IgD-negative memory B cell (primary cell): ENCODE measurements around the gene GNB3. TPM values are rescaled to one million over a fixed set of nuclear protein-coding genes. Genes with fewer than 3 reads are reported as not detected.

Experiments
- H3K27ac Mint-ChIP-seq, 3 donors: one replicate each; pipeline ENCODE4 v1.8.0; 2020 to 2022; ENCODE audit warnings: mild to moderate bottlenecking in 3 of 3, mixed read lengths in 3 of 3, moderate library complexity in 1 of 3
- H3K27me3 Mint-ChIP-seq: one replicate; pipeline ENCODE4 v1.8.0; 2021; ENCODE audit warnings: mixed read lengths
- H3K36me3 Mint-ChIP-seq: one replicate; pipeline ENCODE4 v1.8.0; 2020; ENCODE audit warnings: mild to moderate bottlenecking, mixed read lengths
- H3K4me1 Mint-ChIP-seq, 3 donors: one replicate each; pipeline ENCODE4 v1.8.0; 2020 to 2022; ENCODE audit warnings: mixed read lengths in 3 of 3, mild to moderate bottlenecking in 1 of 3
- H3K4me3 Mint-ChIP-seq, 4 donors: one replicate each; pipeline ENCODE4 v1.8.0; 2020 to 2022; ENCODE audit warnings: mild to moderate bottlenecking in 4 of 4, mixed read lengths in 4 of 4, moderate library complexity in 3 of 4
- H3K9me3 Mint-ChIP-seq, 3 donors: one replicate each; pipeline ENCODE4 v1.8.0; 2020 to 2021; ENCODE audit warnings: mixed read lengths in 3 of 3, mild to moderate bottlenecking in 1 of 3
- polyA plus RNA-seq: library from polyadenylated mRNA; unstranded; fragments of 300-500 nt; fragmentation: Illumina TruSeq; gene quantifications from one replicate; pipeline ENCODE4 v1.2.3, GENCODE V29; 2021

The GNB3 gene
- not detected for polyA plus RNA-seq

DNA sequence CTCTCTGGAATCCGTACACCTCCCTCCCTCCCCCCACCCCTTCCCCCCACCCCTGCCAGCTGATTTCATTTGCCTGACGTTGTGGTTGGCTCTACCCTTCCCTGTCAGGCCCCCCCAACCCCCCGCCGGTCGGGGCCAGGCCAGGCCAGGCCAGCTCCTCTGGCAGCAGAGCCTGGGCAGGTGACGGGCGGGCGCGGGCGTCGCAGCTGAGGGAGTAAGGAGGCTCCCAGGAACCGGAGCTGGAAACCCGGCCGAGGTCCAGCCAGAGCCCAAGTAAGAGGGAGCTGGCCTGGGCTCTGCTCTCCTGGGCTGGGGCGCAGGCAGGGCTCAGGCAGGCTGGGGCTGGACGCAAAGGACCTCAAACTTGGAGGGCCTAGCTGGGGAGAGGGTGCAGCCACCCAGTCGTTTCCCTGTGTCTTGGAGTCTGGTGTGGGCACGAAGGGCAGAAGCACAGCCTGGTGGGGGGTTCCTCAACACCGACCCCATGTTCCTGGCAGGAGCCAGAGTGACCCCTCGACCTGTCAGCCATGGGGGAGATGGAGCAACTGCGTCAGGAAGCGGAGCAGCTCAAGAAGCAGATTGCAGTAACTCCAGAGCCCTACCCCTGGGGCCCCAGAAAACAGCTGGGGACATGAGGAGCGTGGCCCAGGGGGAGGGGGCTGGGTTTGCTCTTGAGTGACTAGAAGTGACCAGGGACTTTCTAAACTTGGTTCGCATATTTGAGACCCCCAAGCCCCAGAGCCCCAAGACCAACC lies at the start of gene GNB3:
GNB3 (plus strand) TSS at position 165 of the 755 bp plus-strand sequence; CDS start at position 528, 363 bp downstream.
- peak within 1 kb of the TSS in 2 of 4 donors; percentile 67 to 85 for H3K4me3 Mint-ChIP-seq
- H3K27ac Mint-ChIP-seq, result peak within 1 kb of the TSS in 2 of 3 donors; percentile 23 to 78

DNA sequence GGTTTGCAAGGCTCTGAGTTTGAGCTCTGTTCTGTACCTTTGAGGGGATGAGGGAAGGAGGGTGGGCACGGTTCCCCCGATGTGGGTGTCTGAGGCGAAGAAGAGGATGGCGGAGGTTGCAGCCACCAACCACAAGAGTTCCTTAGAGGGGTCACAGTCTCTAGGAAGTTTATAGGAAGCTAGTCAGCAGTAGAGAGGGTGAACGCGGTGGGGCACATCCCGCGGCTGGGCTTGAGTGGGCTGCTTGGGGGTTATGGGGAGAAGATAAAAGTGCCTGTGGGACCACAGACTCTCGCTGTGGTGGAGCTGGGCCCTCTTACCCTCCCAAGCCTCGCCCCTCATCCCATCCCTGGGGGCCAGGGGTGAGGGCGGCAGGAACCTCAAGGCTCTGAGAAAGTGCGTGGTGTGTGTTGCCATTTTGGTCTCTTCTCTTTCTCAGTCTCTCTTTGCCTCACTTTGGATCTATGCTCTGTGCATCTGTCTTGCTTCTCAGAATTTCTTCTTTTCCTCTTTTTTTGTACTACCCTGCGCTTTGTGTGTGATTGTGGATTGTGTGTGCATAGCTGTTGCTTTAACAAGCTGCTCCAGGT lies 48.7 kb upstream of the GNB3 start:
- Mint-ChIP-seq H3K27me3 (peaks cover 20% of the 10 kb centered on the region), H3K36me3 (no peaks in the 10 kb centered on the region), H3K27ac (peak overlapping the region in 1 of 3 donors; percentile 21), H3K9me3 (no peaks in the 10 kb centered on the region), H3K4me3 (peak overlapping the region in 3 of 4 donors; percentile 36 to 91 (median 41)), H3K4me1 (peaks cover 8 to 10% (median 9%) of the 10 kb centered on the region in 3 donors)

More for the DNA sequence above, at the start of gene GNB3:
- Mint-ChIP-seq H3K27me3 (no peaks in the 10 kb centered on the region), H3K36me3 (no peaks in the 10 kb centered on the region), H3K9me3 (no peaks in the 10 kb centered on the region), H3K4me1 (peaks cover 10 to 14% (median 12%) of the 10 kb centered on the region in 3 donors)

DNA sequence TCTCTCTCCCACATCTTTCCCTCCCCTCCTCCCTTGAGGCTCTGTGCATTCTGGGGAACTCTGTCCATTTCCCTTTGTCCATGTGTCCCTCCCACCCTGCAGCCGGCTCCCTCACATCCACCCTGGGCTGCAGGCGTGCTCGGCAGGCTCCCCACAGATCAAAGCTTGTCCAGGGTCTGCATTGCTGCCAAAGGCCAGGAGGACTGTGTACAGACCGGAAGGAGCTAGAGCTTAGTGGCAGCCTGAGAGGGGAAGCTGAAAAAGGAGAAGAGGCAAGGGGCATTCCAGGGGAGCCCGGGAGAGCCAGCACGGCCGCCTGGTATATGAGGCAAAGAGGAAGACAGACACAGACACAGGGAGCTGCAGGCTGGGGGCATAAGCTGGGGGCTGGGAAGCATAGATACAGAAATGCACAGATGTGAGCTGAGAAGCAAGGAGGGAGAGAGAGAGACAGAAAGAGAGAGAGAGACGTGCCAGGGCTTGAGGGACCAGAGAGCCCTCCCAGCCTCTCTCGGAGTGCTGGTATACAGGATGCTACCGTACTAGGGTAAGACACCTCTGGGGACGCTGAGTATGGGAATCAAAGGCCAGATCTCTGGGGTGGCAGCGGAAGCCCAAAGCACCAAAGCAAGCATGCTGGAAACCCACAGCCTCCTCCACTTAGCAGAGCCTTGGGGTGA lies 48.1 kb upstream of the GNB3 start:
- H3K27ac Mint-ChIP-seq, result peak overlapping the region in 1 of 3 donors; percentile 21
- peaks cover 20% of the 10 kb centered on the region for H3K27me3 Mint-ChIP-seq
- peaks cover 8 to 10% (median 9%) of the 10 kb centered on the region in 3 donors for H3K4me1 Mint-ChIP-seq
- no peaks in the 10 kb centered on the region for H3K36me3 Mint-ChIP-seq
- H3K4me3 Mint-ChIP-seq, result peak overlapping the region in 3 of 4 donors; percentile 1 to 91 (median 71)
- no peaks in the 10 kb centered on the region for H3K9me3 Mint-ChIP-seq

DNA sequence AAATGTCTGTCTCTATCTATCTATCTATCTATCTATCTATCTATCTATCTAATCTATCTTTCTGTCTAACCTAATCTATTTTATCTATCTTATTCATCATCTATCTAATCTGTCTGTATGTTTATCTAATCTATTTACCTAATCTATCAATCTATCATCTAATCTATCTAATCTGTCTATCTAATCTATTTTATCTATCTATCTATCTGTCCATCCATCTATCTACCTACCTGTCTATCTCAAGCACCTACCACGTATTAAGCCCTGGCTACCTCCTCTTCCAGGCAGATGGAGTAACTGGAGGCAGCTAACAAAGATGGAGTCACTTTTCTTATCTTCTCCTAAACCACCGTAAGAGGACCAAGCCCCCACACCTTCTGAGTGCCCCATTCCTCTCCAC lies 45.6 kb upstream of the GNB3 start:
- no peak overlapping the region for H3K4me3 Mint-ChIP-seq
- no peak overlapping the region for H3K27ac Mint-ChIP-seq
- peaks cover 28% of the 10 kb centered on the region for H3K27me3 Mint-ChIP-seq
- no peaks in the 10 kb centered on the region for H3K9me3 Mint-ChIP-seq
- H3K4me1 Mint-ChIP-seq, result peaks cover 8 to 10% (median 9%) of the 10 kb centered on the region in 3 donors
- H3K36me3 Mint-ChIP-seq, result no peaks in the 10 kb centered on the region

DNA sequence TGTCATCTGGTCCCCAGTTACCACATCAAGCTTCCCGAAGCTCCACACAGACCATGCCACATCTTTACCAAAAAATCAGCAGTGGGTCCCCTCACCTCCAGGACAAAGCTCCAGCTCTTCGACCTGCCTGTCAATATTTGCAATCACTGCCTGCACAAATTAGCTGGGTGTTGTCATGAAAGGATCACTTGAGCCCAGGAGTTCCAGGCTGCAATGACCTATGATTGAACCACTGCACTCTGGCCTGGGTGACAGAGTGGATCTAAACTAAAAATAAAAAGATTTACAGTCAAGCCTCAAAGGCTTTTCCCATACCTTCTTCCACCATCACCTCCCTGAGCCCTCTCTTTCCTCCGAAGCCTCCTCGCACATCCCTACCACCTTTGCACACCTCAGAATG lies 44.1 kb upstream of the GNB3 start:
- Mint-ChIP-seq H3K4me1 (peaks cover 8 to 10% (median 9%) of the 10 kb centered on the region in 3 donors), H3K9me3 (no peaks in the 10 kb centered on the region), H3K27me3 (peaks cover 29% of the 10 kb centered on the region), H3K4me3 (no peak overlapping the region), H3K27ac (peak overlapping the region in 1 of 3 donors; percentile 47), H3K36me3 (no peaks in the 10 kb centered on the region)

DNA sequence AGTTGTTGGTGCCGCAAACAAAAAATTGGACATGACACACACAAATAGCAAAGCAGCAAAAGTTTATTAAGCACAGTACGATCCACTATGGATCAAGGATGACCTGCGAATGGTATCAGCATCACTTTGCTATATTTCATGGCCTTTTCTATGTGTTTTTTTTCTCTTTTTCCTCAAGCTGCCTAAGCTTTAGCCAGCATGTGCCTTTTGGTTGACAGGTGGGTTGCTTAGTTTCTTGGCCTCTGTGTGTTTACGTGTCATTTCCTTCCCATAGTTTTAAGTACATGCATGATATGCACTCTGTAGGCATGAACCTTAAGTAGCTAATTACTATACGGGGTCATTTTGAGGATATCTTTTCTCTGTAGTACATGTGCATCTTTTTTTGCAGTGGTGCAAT lies 41.6 kb upstream of the GNB3 start:
- H3K27ac Mint-ChIP-seq, result no peak overlapping the region
- H3K9me3 Mint-ChIP-seq, result peaks cover 0 to 1% (median 0%) of the 10 kb centered on the region in 3 donors
- no peak overlapping the region for H3K4me3 Mint-ChIP-seq
- H3K36me3 Mint-ChIP-seq, result peaks cover 1% of the 10 kb centered on the region
- H3K4me1 Mint-ChIP-seq, result no peaks in the 10 kb centered on the region
- H3K27me3 Mint-ChIP-seq, result peaks cover 17% of the 10 kb centered on the region

DNA sequence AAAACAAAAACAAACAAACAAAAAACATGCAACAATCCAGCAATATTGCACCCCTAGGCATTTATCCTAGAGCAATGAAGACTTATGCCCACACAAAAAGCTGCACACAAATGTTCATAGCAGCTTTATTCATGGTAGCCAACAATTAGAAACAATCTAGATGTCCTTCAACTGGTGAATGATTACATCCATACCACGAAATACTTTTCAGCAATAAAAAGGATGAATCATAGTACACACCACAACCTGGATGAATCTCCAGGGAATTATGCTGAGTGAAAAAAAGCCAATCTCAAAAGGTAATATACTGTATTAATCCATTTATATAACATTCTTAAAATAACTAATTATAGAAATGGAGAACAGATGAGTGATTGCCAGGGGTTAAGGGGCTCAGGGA lies 33.6 kb upstream of the GNB3 start:
- H3K4me1 Mint-ChIP-seq, result peaks cover 3 to 8% (median 5%) of the 10 kb centered on the region in 3 donors
- no peak overlapping the region for H3K4me3 Mint-ChIP-seq
- no peak overlapping the region for H3K27ac Mint-ChIP-seq
- H3K27me3 Mint-ChIP-seq, result peaks cover 2% of the 10 kb centered on the region
- peaks cover 0 to 2% (median 0%) of the 10 kb centered on the region in 3 donors for H3K9me3 Mint-ChIP-seq
- peaks cover 2% of the 10 kb centered on the region for H3K36me3 Mint-ChIP-seq

DNA sequence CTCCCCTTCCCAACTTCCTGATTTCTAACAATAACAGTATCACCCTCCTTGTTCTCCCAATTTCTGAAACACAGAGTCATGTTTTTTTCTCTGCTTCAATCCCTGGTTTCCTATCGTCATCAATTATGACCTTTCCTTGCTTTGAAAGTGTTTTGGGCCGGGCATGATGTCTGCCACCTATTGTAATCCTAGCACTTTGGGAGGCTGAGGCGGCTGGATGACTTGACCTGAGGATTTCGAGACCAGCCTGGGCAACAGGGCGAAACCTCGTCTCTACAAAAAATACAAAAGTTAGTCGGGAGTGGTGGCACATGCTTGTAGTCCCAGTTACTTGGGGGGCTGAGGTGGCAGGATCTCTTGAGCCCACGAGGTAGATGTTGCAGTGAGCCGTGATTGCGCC lies 31.7 kb upstream of the GNB3 start:
- peak overlapping the region in 1 of 3 donors; percentile 40 for H3K27ac Mint-ChIP-seq
- peaks cover 0 to 1% (median 0%) of the 10 kb centered on the region in 3 donors for H3K9me3 Mint-ChIP-seq
- peaks cover 2% of the 10 kb centered on the region for H3K36me3 Mint-ChIP-seq
- H3K4me1 Mint-ChIP-seq, result peaks cover 9 to 14% (median 10%) of the 10 kb centered on the region in 3 donors
- H3K27me3 Mint-ChIP-seq, result peaks cover 2% of the 10 kb centered on the region
- no peak overlapping the region for H3K4me3 Mint-ChIP-seq

DNA sequence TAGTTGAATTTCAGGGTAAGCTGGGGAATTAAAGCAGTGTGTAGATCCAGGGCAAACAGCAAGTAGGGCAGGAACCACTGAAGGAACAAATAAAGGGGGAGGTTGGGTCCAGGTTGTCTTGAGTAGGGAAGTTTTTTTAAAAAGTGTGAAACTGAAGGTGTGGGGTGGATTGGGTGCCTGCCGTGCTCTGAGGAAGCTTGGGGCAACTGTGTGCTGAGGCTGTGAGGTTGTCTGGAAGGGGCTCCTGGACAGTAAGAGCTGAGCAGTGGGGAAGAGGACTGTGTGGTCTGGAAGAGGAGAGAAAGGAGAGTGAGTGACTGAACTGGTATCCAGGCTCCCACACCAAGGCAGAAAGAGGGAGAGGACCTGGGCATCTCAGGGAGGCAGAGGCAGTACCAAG lies 30.0 kb upstream of the GNB3 start:
- H3K4me3 Mint-ChIP-seq, result no peak overlapping the region
- H3K4me1 Mint-ChIP-seq, result peaks cover 9 to 14% (median 10%) of the 10 kb centered on the region in 3 donors
- H3K27me3 Mint-ChIP-seq, result peaks cover 5% of the 10 kb centered on the region
- peaks cover 0 to 2% (median 0%) of the 10 kb centered on the region in 3 donors for H3K9me3 Mint-ChIP-seq
- peak overlapping the region in 2 of 3 donors; percentile 65 to 76 for H3K27ac Mint-ChIP-seq
- no peaks in the 10 kb centered on the region for H3K36me3 Mint-ChIP-seq

DNA sequence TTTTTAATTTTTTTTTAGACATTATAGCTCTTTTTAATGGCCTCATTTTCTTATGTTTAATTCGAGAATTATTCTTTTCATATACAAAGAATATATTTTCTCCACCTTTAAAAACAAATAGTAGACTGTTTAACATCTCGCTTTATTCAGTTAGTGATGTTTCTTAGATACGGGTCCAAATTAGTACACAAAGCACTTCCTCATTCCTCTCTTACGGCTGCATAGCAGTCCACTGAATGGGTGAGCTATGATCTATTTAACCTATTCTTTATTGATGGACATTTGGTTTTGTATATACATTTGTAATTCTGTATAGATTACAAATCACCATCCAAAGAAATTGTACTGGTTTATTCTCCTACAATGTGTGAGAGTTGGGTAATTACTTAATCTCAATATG lies 27.4 kb upstream of the GNB3 start:
- H3K4me1 Mint-ChIP-seq, result peaks cover 10 to 14% (median 13%) of the 10 kb centered on the region in 3 donors
- H3K27ac Mint-ChIP-seq, result no peak overlapping the region
- no peaks in the 10 kb centered on the region for H3K36me3 Mint-ChIP-seq
- peaks cover 5% of the 10 kb centered on the region for H3K27me3 Mint-ChIP-seq
- peaks cover 0 to 2% (median 0%) of the 10 kb centered on the region in 3 donors for H3K9me3 Mint-ChIP-seq
- H3K4me3 Mint-ChIP-seq, result peak overlapping the region in 1 of 4 donors; percentile 21

DNA sequence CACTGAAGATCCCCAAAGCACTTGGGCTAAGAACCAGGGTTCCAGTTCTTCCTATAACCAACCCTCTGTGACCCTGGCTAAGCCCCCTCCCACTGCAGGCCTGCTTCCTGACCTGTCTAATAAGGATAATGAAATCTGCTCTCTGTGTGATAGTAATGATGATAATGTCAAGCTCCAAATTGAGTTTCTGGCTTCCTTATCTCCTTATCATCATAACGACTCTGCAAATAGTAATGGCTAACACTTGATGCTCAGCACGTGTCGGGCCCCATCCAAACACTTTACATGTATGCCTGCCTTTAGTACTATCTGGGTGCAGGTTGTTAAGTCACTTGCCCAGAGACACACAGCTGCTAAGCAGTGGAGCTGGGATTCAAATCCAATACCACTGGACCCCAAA lies 24.1 kb upstream of the GNB3 start:
- Mint-ChIP-seq H3K36me3 (peaks cover 2% of the 10 kb centered on the region), H3K9me3 (peaks cover 0 to 2% (median 0%) of the 10 kb centered on the region in 3 donors), H3K4me3 (no peak overlapping the region), H3K27me3 (peaks cover 13% of the 10 kb centered on the region), H3K27ac (peak overlapping the region in 1 of 3 donors; percentile 29), H3K4me1 (peaks cover 10 to 13% (median 13%) of the 10 kb centered on the region in 3 donors)

DNA sequence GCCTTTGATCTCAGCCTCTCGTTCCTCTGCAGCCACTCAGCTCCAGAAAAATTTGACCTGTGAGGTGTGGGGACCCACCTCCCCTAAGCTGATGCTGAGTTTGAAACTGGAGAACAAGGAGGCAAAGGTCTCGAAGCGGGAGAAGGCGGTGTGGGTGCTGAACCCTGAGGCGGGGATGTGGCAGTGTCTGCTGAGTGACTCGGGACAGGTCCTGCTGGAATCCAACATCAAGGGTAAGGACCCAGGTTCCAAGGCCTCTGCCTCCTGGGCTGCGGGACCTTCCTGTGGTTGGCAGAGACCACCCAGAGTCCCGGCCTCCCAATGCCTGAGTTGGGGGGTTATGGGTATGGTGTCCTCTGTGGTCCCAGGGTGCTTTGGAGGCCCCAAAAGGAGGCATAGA lies 23.6 kb upstream of the GNB3 start:
- H3K27me3 Mint-ChIP-seq, result peaks cover 16% of the 10 kb centered on the region
- no peak overlapping the region for H3K27ac Mint-ChIP-seq
- H3K4me1 Mint-ChIP-seq, result peaks cover 10 to 12% (median 11%) of the 10 kb centered on the region in 3 donors
- peaks cover 2% of the 10 kb centered on the region for H3K36me3 Mint-ChIP-seq
- peaks cover 0 to 2% (median 0%) of the 10 kb centered on the region in 3 donors for H3K9me3 Mint-ChIP-seq
- H3K4me3 Mint-ChIP-seq, result no peak overlapping the region

DNA sequence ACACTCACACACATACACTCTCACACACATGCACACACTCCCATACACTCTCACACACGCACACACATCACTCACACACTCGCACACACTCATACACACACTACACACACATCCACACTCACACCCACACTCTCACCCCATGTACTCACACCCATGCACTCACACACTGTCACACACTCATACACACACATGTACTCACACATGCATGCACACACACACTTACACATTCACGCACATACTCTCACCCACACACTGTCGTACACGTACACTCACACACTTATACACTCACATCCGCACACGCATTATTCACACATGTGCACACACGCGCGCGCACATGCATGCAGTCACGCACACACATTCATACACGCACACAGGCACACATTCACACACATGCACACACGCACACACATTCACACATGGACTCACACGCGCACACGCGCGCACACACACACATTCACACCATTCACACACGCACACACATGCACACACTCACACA lies 23.0 kb upstream of the GNB3 start:
- Mint-ChIP-seq H3K27me3 (peaks cover 21% of the 10 kb centered on the region), H3K36me3 (peaks cover 2% of the 10 kb centered on the region), H3K27ac (no peak overlapping the region), H3K9me3 (peaks cover 0 to 2% (median 0%) of the 10 kb centered on the region in 3 donors), H3K4me1 (peaks cover 5 to 7% (median 6%) of the 10 kb centered on the region in 3 donors), H3K4me3 (no peak overlapping the region)

DNA sequence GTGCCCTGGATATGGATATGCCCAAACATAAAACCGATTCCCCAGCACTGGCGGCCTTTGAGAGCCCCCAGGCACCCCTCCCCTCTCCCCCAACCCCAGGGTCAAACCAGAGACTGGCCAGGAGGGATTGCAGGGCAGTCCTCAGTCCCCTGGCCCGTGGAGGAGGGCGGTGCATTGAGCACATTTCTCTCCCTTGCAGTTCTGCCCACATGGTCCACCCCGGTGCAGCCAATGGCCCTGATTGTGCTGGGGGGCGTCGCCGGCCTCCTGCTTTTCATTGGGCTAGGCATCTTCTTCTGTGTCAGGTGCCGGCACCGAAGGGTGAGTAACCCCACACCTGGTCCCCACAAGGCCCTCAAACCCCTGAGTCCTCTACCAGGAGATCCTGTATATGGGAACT lies 22.5 kb upstream of the GNB3 start:
- peaks cover 21% of the 10 kb centered on the region for H3K27me3 Mint-ChIP-seq
- H3K4me1 Mint-ChIP-seq, result peaks cover 4 to 7% (median 5%) of the 10 kb centered on the region in 3 donors
- H3K9me3 Mint-ChIP-seq, result peaks cover 0 to 2% (median 0%) of the 10 kb centered on the region in 3 donors
- H3K27ac Mint-ChIP-seq, result peak overlapping the region in 2 of 3 donors; percentile 53 to 54
- peak overlapping the region in 1 of 4 donors; percentile 32 for H3K4me3 Mint-ChIP-seq
- peaks cover 2% of the 10 kb centered on the region for H3K36me3 Mint-ChIP-seq
